ENCODE results near the gene SH3BP4. TPM values are rescaled to one million over a fixed set of nuclear protein-coding genes. Genes with fewer than 3 reads are reported as not detected.

SH3BP4 gene
- total and polyA plus RNA-seq, 2 of the 8 experiments (the other 6 are each of a cell fraction or from before 2014, with no cell fraction given): 28.3 to 35.4 TPM

DNA sequence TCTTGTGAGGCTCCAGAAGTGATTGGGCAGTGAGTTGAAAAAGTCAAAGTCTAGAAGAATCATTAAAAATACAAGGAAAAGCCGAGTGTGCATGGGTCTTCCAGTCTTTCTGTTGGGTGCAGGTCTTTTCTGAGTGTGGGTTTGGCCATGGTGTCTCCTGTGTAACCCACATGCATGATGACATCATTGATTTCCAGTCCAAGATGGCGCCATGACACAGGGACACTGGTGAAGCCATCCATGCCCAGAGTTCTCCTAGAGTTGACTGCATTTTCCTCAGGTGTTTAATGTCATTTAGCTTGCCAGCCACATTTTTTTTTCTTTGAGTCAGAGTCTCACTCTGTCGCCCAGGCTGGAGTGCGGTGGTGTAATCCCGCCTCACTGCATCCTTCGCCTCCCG lies 35.9 kb downstream of the SH3BP4 start:
- Histone ChIP-seq H3K27me3 (replicated peaks in 1 of 4; ENCODE audit: control insufficient read depth in 3 of 4, extremely low read depth in 1 of 4, insufficient read depth in 3 of 4, low read length in 3 of 4) (no peaks in the 10 kb centered on the region), H2AK5ac (ENCODE audit: low read depth, low read length) (no peak overlapping the region), H3K23me2 (ENCODE audit: low read depth, low read length) (no peaks in the 10 kb centered on the region), H4K20me1 (replicated peaks in 1 of 2; ENCODE audit: control insufficient read depth in 1 of 2, insufficient read depth in 2 of 2, low read length in 2 of 2) (peaks cover 10 to 25% of the 10 kb centered on the region in 2 experiments), H3K4me3 (ENCODE audit: extremely low read depth in 1 of 4, insufficient read depth in 2 of 4, low read depth in 3 of 4, low read length in 4 of 4) (no peak overlapping the region), H2BK15ac (ENCODE audit: low read length) (no peak overlapping the region), H3K23ac (ENCODE audit: insufficient read length) (no peak overlapping the region), H3K4ac (replicated peaks; ENCODE audit: insufficient read length, low read depth, low read length) (no peak overlapping the region), H3K4me1 (replicated peaks in 1 of 4; ENCODE audit: control insufficient read depth in 3 of 4, insufficient read depth in 4 of 4, low read length in 3 of 4) (peaks cover 4 to 18% (median 7%) of the 10 kb centered on the region in 4 experiments; a peak in 6 of 7 replicates), H2BK5ac (ENCODE audit: low read depth, low read length) (no peak overlapping the region), H3K9me3 (ENCODE audit: insufficient read depth in 2 of 2, low read depth in 1 of 2, low read length in 1 of 2) (no peaks in the 10 kb centered on the region), H4K5ac (ENCODE audit: insufficient read length, low read depth, low read length) (no peak overlapping the region), H3K27ac (ENCODE audit: low read depth, low read length) (no peak overlapping the region), H4K8ac (ENCODE audit: extremely low read depth, insufficient read depth, low read length) (no peak overlapping the region), H3K36me3 (ENCODE audit: control insufficient read depth in 2 of 4, insufficient read depth in 4 of 4, low read length in 3 of 4) (no peaks in the 10 kb centered on the region), H3K79me1 (ENCODE audit: low read depth, low read length) (peaks cover 46% of the 10 kb centered on the region), H2AFZ (ENCODE audit: low read length) (no peak overlapping the region), H3K79me2 (ENCODE audit: control insufficient read depth in 1 of 2, insufficient read depth in 2 of 2, low read length in 2 of 2) (peaks cover 33 to 99% of the 10 kb centered on the region in 2 experiments), H2BK120ac (replicated peaks; ENCODE audit: low read depth, low read length) (no peak overlapping the region), H4K91ac (replicated peaks; ENCODE audit: insufficient read length, low read length) (no peak overlapping the region), H3K9ac (replicated peaks in 1 of 4; ENCODE audit: extremely low read depth in 1 of 4, low read depth in 3 of 4, low read length in 3 of 4) (no peak overlapping the region), H3K4me2 (ENCODE audit: insufficient read depth in 1 of 2, low read depth in 2 of 2, low read length in 2 of 2) (no peak overlapping the region), H2BK20ac (ENCODE audit: low read length) (no peak overlapping the region), H2BK12ac (ENCODE audit: low read depth, low read length) (no peak overlapping the region), H3K56ac (replicated peaks; ENCODE audit: insufficient read length, low read depth, low read length) (no peak overlapping the region), H3K14ac (ENCODE audit: insufficient read length) (no peak overlapping the region), H3K18ac (ENCODE audit: extremely low read depth, low read length) (no peak overlapping the region)
- CTCF ChIA-PET (ENCODE audit: partially characterized antibody): no interaction called here
- FAIRE-seq: no peak
- 98% methylated on average over 7 of the region's 7 CpGs; no CpG with 5 or more reads in 1 of the 2 experiments for WGBS, 2 experiments (ENCODE audit: extremely low coverage in 1 of 2, insufficient coverage in 1 of 2, insufficient read length in 1 of 2, insufficient replicate concordance in 2 of 2, low coverage in 1 of 2, low lambda C conversion rate in 2 of 2, missing lambda C conversion rate in 1 of 2)
- POLR2A ChIA-PET (ENCODE audit: partially characterized antibody): no interaction called here
- DNase-seq (ENCODE audit: low read depth in 1 of 2, low spot score in 2 of 2): no peak
- TF ChIP-seq POLR2A (IDR thresholded peaks at IDR 0.05; ENCODE audit: control extremely low read depth in 1 of 2, low read depth in 2 of 2, low read length in 2 of 2) (no peak), CEBPB (IDR thresholded peaks at IDR 0.05; ENCODE audit: low read depth, low read length) (no peak), SP2 (IDR thresholded peaks at IDR 0.05; ENCODE audit: low read length) (no peak), TCF12 (IDR thresholded peaks at IDR 0.05; ENCODE audit: low read depth, low read length) (no peak), SRF (IDR thresholded peaks at IDR 0.05; ENCODE audit: low read depth, low read length) (no peak), TEAD4 (IDR thresholded peaks at IDR 0.05; ENCODE audit: low read depth, low read length) (no peak)
